Measurements from ENCODE around the gene MOCS1.
"Not testable (repeated sequence)": the region's sequence is repeated elsewhere in the genome, so short reads cannot be mapped to it uniquely, and the experiment has no call there.

MOCS1 gene

GRCh38 chr6:39972717-39973116 lies 38.5 kb upstream of the MOCS1 start:
- H3K36me3 ChIP-seq (ENCODE audit: control insufficient read depth in 1 of 2, insufficient read depth in 2 of 2, low read depth in 1 of 2, low read length in 2 of 2); H4K8ac ChIP-seq (ENCODE audit: low read length); H3K79me1 ChIP-seq (replicated peaks; ENCODE audit: low read length, poor library complexity, severe bottlenecking); H2BK120ac ChIP-seq (ENCODE audit: low read depth, low read length); H3K27ac ChIP-seq (ENCODE audit: low read length, poor library complexity, severe bottlenecking); DNase-seq; H2BK5ac ChIP-seq (ENCODE audit: low read depth, low read length, poor library complexity, severe bottlenecking); H4K91ac ChIP-seq (ENCODE audit: low read length); H2BK12ac ChIP-seq (ENCODE audit: low read length in 2 of 2); H3K4me3 ChIP-seq (ENCODE audit: insufficient read depth in 1 of 2, low read depth in 1 of 2, low read length in 2 of 2); H3K18ac ChIP-seq (ENCODE audit: low read depth in 1 of 2, low read length in 2 of 2); H2BK15ac ChIP-seq (ENCODE audit: low read depth, poor library complexity, severe bottlenecking); H3K4ac ChIP-seq (ENCODE audit: low read depth in 1 of 2, low read length in 2 of 2); H3K9me3 ChIP-seq (ENCODE audit: control insufficient read depth, low read length); H3K14ac ChIP-seq (ENCODE audit: low read length in 2 of 2); H3K9ac ChIP-seq (ENCODE audit: low read length); H3K23ac ChIP-seq (ENCODE audit: low read length in 2 of 2); H3K4me1 ChIP-seq (ENCODE audit: control insufficient read depth, insufficient read depth, low read depth, low read length); H3K4me2 ChIP-seq (ENCODE audit: low read length, poor library complexity, severe bottlenecking); H2AFZ ChIP-seq (ENCODE audit: low read depth, low read length); H2AK5ac ChIP-seq (ENCODE audit: low read length, severe bottlenecking): not testable (repeated sequence)
- H3K27me3 ChIP-seq (ENCODE audit: control insufficient read depth in 1 of 2, insufficient read depth in 1 of 2, low read length in 2 of 2), result peaks cover 19 to 27% of the 10 kb centered on the region in 2 experiments
- WGBS, result 74% methylated on average over 1 of the region's 1 CpG

- not testable (repeated sequence) for H3K27ac ChIP-seq (ENCODE audit: low read length, poor library complexity, severe bottlenecking); H2BK15ac ChIP-seq (ENCODE audit: low read depth, poor library complexity, severe bottlenecking); H2AFZ ChIP-seq (ENCODE audit: low read depth, low read length); H3K4me3 ChIP-seq (ENCODE audit: insufficient read depth in 1 of 2, low read depth in 1 of 2, low read length in 2 of 2); H3K4me1 ChIP-seq (ENCODE audit: control insufficient read depth, insufficient read depth, low read depth, low read length); H3K4me2 ChIP-seq (ENCODE audit: low read length, poor library complexity, severe bottlenecking); H3K9me3 ChIP-seq (ENCODE audit: control insufficient read depth, low read length); DNase-seq; H3K18ac ChIP-seq (ENCODE audit: low read depth in 1 of 2, low read length in 2 of 2); H3K36me3 ChIP-seq (ENCODE audit: control insufficient read depth in 1 of 2, insufficient read depth in 2 of 2, low read depth in 1 of 2, low read length in 2 of 2); H3K79me1 ChIP-seq (replicated peaks; ENCODE audit: low read length, poor library complexity, severe bottlenecking); H2BK12ac ChIP-seq (ENCODE audit: low read length in 2 of 2); H3K23ac ChIP-seq (ENCODE audit: low read length in 2 of 2); H4K91ac ChIP-seq (ENCODE audit: low read length); H3K14ac ChIP-seq (ENCODE audit: low read length in 2 of 2); H2BK120ac ChIP-seq (ENCODE audit: low read depth, low read length); H4K8ac ChIP-seq (ENCODE audit: low read length); H2AK5ac ChIP-seq (ENCODE audit: low read length, severe bottlenecking); H3K9ac ChIP-seq (ENCODE audit: low read length); H3K4ac ChIP-seq (ENCODE audit: low read depth in 1 of 2, low read length in 2 of 2); H2BK5ac ChIP-seq (ENCODE audit: low read depth, low read length, poor library complexity, severe bottlenecking)
- H3K27me3 ChIP-seq (ENCODE audit: control insufficient read depth in 1 of 2, insufficient read depth in 1 of 2, low read length in 2 of 2), result peaks cover 19 to 27% of the 10 kb centered on the region in 2 experiments
- 94% methylated on average over 5 of the region's 5 CpGs for WGBS
Measured at GRCh38 chr6:39971131-39971530, 36.9 kb upstream of the MOCS1 start.

GRCh38 chr6:39965751-39966150 lies 31.5 kb upstream of the MOCS1 start:
- H3K4me1 ChIP-seq (ENCODE audit: control insufficient read depth, insufficient read depth, low read depth, low read length), result peaks cover 2% of the 10 kb centered on the region
- H2BK5ac ChIP-seq (ENCODE audit: low read depth, low read length, poor library complexity, severe bottlenecking), result no peak overlapping the region
- no peaks in the 10 kb centered on the region for H3K79me1 ChIP-seq (replicated peaks; ENCODE audit: low read length, poor library complexity, severe bottlenecking)
- no peak overlapping the region for H2AK5ac ChIP-seq (ENCODE audit: low read length, severe bottlenecking)
- no peak overlapping the region for H3K27ac ChIP-seq (ENCODE audit: low read length, poor library complexity, severe bottlenecking)
- H3K4me2 ChIP-seq (ENCODE audit: low read length, poor library complexity, severe bottlenecking), result no peak overlapping the region
- peaks cover 4 to 9% of the 10 kb centered on the region in 2 experiments for H3K27me3 ChIP-seq (ENCODE audit: control insufficient read depth in 1 of 2, insufficient read depth in 1 of 2, low read length in 2 of 2)
- H3K18ac ChIP-seq (ENCODE audit: low read depth in 1 of 2, low read length in 2 of 2), result no peak overlapping the region
- H2BK12ac ChIP-seq (ENCODE audit: low read length in 2 of 2), result no peak overlapping the region
- H2AFZ ChIP-seq (ENCODE audit: low read depth, low read length), result no peak overlapping the region
- H3K4me3 ChIP-seq (ENCODE audit: insufficient read depth in 1 of 2, low read depth in 1 of 2, low read length in 2 of 2), result no peak overlapping the region
- no peak overlapping the region for H2BK15ac ChIP-seq (ENCODE audit: low read depth, poor library complexity, severe bottlenecking)
- H3K9me3 ChIP-seq (ENCODE audit: control insufficient read depth, low read length), result no peaks in the 10 kb centered on the region
- H4K91ac ChIP-seq (ENCODE audit: low read length), result no peak overlapping the region
- H3K23ac ChIP-seq (ENCODE audit: low read length in 2 of 2), result no peak overlapping the region
- no peak for DNase-seq
- no peak overlapping the region for H3K14ac ChIP-seq (ENCODE audit: low read length in 2 of 2)
- H3K4ac ChIP-seq (ENCODE audit: low read depth in 1 of 2, low read length in 2 of 2), result no peak overlapping the region
- H4K8ac ChIP-seq (ENCODE audit: low read length), result no peak overlapping the region
- H2BK120ac ChIP-seq (ENCODE audit: low read depth, low read length), result no peak overlapping the region
- no peaks in the 10 kb centered on the region for H3K36me3 ChIP-seq (ENCODE audit: control insufficient read depth in 1 of 2, insufficient read depth in 2 of 2, low read depth in 1 of 2, low read length in 2 of 2)
- WGBS, result no CpG with 5 or more reads among the region's 2 CpGs
- no peak overlapping the region for H3K9ac ChIP-seq (ENCODE audit: low read length)

GRCh38 chr6:39964530-39964929 lies 30.3 kb upstream of the MOCS1 start:
- Histone ChIP-seq H3K79me1 (replicated peaks; ENCODE audit: low read length, poor library complexity, severe bottlenecking) (no peaks in the 10 kb centered on the region), H4K8ac (ENCODE audit: low read length) (no peak overlapping the region), H3K36me3 (ENCODE audit: control insufficient read depth in 1 of 2, insufficient read depth in 2 of 2, low read depth in 1 of 2, low read length in 2 of 2) (no peaks in the 10 kb centered on the region), H3K14ac (ENCODE audit: low read length in 2 of 2) (no peak overlapping the region), H3K27ac (ENCODE audit: low read length, poor library complexity, severe bottlenecking) (no peak overlapping the region), H3K4me3 (ENCODE audit: insufficient read depth in 1 of 2, low read depth in 1 of 2, low read length in 2 of 2) (no peak overlapping the region), H3K4me2 (ENCODE audit: low read length, poor library complexity, severe bottlenecking) (no peak overlapping the region), H2AK5ac (ENCODE audit: low read length, severe bottlenecking) (no peak overlapping the region), H2BK5ac (ENCODE audit: low read depth, low read length, poor library complexity, severe bottlenecking) (no peak overlapping the region), H2BK120ac (ENCODE audit: low read depth, low read length) (no peak overlapping the region), H3K4me1 (ENCODE audit: control insufficient read depth, insufficient read depth, low read depth, low read length) (peaks cover 2% of the 10 kb centered on the region), H3K23ac (ENCODE audit: low read length in 2 of 2) (no peak overlapping the region), H3K18ac (ENCODE audit: low read depth in 1 of 2, low read length in 2 of 2) (no peak overlapping the region), H3K9ac (ENCODE audit: low read length) (no peak overlapping the region), H3K27me3 (ENCODE audit: control insufficient read depth in 1 of 2, insufficient read depth in 1 of 2, low read length in 2 of 2) (peaks cover 0 to 3% of the 10 kb centered on the region in 2 experiments), H2BK12ac (ENCODE audit: low read length in 2 of 2) (no peak overlapping the region), H3K4ac (ENCODE audit: low read depth in 1 of 2, low read length in 2 of 2) (no peak overlapping the region), H2AFZ (ENCODE audit: low read depth, low read length) (no peak overlapping the region), H4K91ac (ENCODE audit: low read length) (no peak overlapping the region), H3K9me3 (ENCODE audit: control insufficient read depth, low read length) (no peaks in the 10 kb centered on the region), H2BK15ac (ENCODE audit: low read depth, poor library complexity, severe bottlenecking) (no peak overlapping the region)
- WGBS, result 100% methylated on average over 1 of the region's 2 CpGs
- no peak for DNase-seq
